K562 (cell line): ENCODE results near the gene TMEM203. TPM values are rescaled to one million over a fixed set of nuclear protein-coding genes. Genes with fewer than 3 reads are reported as not detected.

Experiments
- ATF7 ChIP-seq: fragments of 450-650 bp; IDR thresholded peaks from 2 replicates; pipeline ENCODE4 v1.7.1; 2014; ENCODE audit warnings: mild to moderate bottlenecking, moderate library complexity
- COPS2 ChIP-seq: fragments of 450-650 bp; conservative IDR thresholded peaks from 2 replicates; pipeline ENCODE4 v1.6.1; 2016; ENCODE audit warnings: mild to moderate bottlenecking, moderate library complexity
- CXXC5 ChIP-seq: fragments of 250-450 bp; sonication (Bioruptor Pico); IDR thresholded peaks from 2 replicates; pipeline ENCODE4 v1.8.0; 2022; ENCODE audit warnings: inconsistent platforms, mild to moderate bottlenecking, moderate library complexity
- ETS2 ChIP-seq: IDR thresholded peaks from 2 replicates; pipeline ENCODE4 v1.6.1; 2016; ENCODE audit warnings: borderline replicate concordance, missing genetic modification characterization, mild to moderate bottlenecking, moderate library complexity, missing compliant biosample characterization; ENCODE audit not compliant: poor library complexity, severe bottlenecking
- GTF3C2 ChIP-seq: IDR thresholded peaks from 3 replicates; pipeline ENCODE4 v1.6.1; 2011; ENCODE audit warnings: borderline replicate concordance, mild to moderate bottlenecking, moderate library complexity; ENCODE audit not compliant: insufficient read length; ENCODE audit errors: extremely low read depth
- HNRNPH1 ChIP-seq: fragments of 200-400 bp; formaldehyde crosslinking; optimal IDR thresholded peaks from 2 replicates; pipeline ENCODE3; 2017; ENCODE audit warnings: low read depth, mild to moderate bottlenecking, low read length, moderate library complexity
- KAT7 ChIP-seq: sonication (generic); formaldehyde crosslinking; IDR thresholded peaks from 2 replicates; pipeline ENCODE4 v1.8.0; 2022; ENCODE audit warnings: missing genetic modification reagents, mild to moderate bottlenecking, borderline replicate concordance
- L3MBTL2 ChIP-seq: fragments of 450-650 bp; IDR thresholded peaks from 2 replicates; pipeline ENCODE4 v1.6.1; 2016; ENCODE audit warnings: mild to moderate bottlenecking, moderate library complexity
- MAZ ChIP-seq, 2 experiments: fragments of 450-650 bp in 1 of 2; sonication (generic) in 1 of 2; formaldehyde crosslinking; IDR thresholded peaks in 1 of 2; conservative IDR thresholded peaks in 1 of 2; 2 replicates each; pipeline versions ENCODE4 v1.4.0 to v1.5.0; 2020; ENCODE audit warnings: mild to moderate bottlenecking in 1 of 2, missing genetic modification reagents in 1 of 2
- NCOR1 ChIP-seq: fragments of 450-650 bp; IDR thresholded peaks from 2 replicates; pipeline ENCODE4 v1.6.1; 2016; ENCODE audit warnings: mild to moderate bottlenecking, moderate library complexity
- PHF20 ChIP-seq: fragments of 450-650 bp; IDR thresholded peaks from 2 replicates; pipeline ENCODE4 v1.6.1; 2018; ENCODE audit not compliant: partially characterized antibody
- PREB ChIP-seq: sonication (generic); formaldehyde crosslinking; IDR thresholded peaks from 2 replicates; pipeline ENCODE4 v1.8.1; 2023; ENCODE audit warnings: mild to moderate bottlenecking, missing genetic modification reagents
- SFPQ ChIP-seq: fragments of 200-400 bp; formaldehyde crosslinking; IDR thresholded peaks from 2 replicates; pipeline ENCODE4 v1.6.1; 2017; ENCODE audit warnings: mild to moderate bottlenecking, low read depth, low read length, moderate library complexity
- TBP ChIP-seq: optimal IDR thresholded peaks from 2 replicates; pipeline ENCODE3; 2011; ENCODE audit warnings: low read depth, low read length, improper control_type of control experiment
- TCF7L2 ChIP-seq: fragments of 150-350 bp; IDR thresholded peaks from 2 replicates; pipeline ENCODE4 v1.6.1; 2016; ENCODE audit warnings: low read depth, mild to moderate bottlenecking, low read length, moderate library complexity
- ZBTB2 ChIP-seq: fragments of 450-650 bp; IDR thresholded peaks from 2 replicates; pipeline ENCODE4 v1.6.1; 2016; ENCODE audit warnings: antibody characterized with exemption
- ZEB2 ChIP-seq: fragments of 450-650 bp; IDR thresholded peaks from 2 replicates; pipeline ENCODE4 v1.6.1; 2016
- ZFX ChIP-seq: sonication (generic); formaldehyde crosslinking; IDR thresholded peaks from 2 replicates; pipeline ENCODE4 v1.8.0; 2022; ENCODE audit warnings: mild to moderate bottlenecking, missing genetic modification reagents, moderate library complexity
- ZNF165 ChIP-seq: fragments of 250-450 bp; sonication (Bioruptor Pico); IDR thresholded peaks from 2 replicates; pipeline ENCODE4 v1.4.0; 2020; ENCODE audit warnings: borderline replicate concordance
- ZNF778 ChIP-seq: fragments of 450-650 bp; formaldehyde crosslinking; IDR thresholded peaks from 2 replicates; pipeline ENCODE4 v1.4.0; 2020; ENCODE audit warnings: mild to moderate bottlenecking, moderate library complexity
- polyA plus RNA-seq, 8 experiments: library from polyadenylated mRNA; depleted of rRNA in 4 of 8; stranded (reverse) in 5 of 8; unstranded in 3 of 8; fragments of >200 nt; fragmentation: Nextera tagmentation in 2 of 8; fragmentation: Illumina TruSeq in 1 of 8; extraction: Ambion mirVana in 2 of 8; extraction: Trizol in 1 of 8; gene quantifications; 2 replicates each; pipeline versions ENCODE4 v1.2.1 to v1.2.3, GENCODE V29; 2011 to 2014; ENCODE audit warnings: inconsistent platforms in 1 of 8, missing spikeins in 1 of 8
- total RNA-seq, 7 experiments: library from RNA; depleted of rRNA in 6 of 7; stranded (reverse); fragments of >200 nt in 6 of 7; fragmentation: Illumina TruSeq in 2 of 7; extraction: Trizol in 2 of 7; gene quantifications; 2 replicates each; pipeline versions ENCODE4 v1.2.1 to v1.2.3, GENCODE V29; 2011 to 2021; ENCODE audit warnings: low replicate concordance in 1 of 7

TMEM203 gene
- total and polyA plus RNA-seq, 9 of the 15 experiments (the other 6 are each of a cell fraction or from before 2014, with no cell fraction given) = 8.8 to 59.5 (median 37.6) TPM

- no peak for TF ChIP-seq PREB (CRISPR knock-in tag)
- TF ChIP-seq NCOR1 = peak; percentile 41; the same call in 1 of the 2 replicates
- no peak for TF ChIP-seq ZNF778 (CRISPR knock-in tag)
- TF ChIP-seq ETS2 = no peak
- no peak; the same call in 1 of the 2 replicates for TF ChIP-seq KAT7
- TF ChIP-seq ZFX (CRISPR knock-in tag) = peak; percentile 49; the same call in 1 of the 2 replicates
- TF ChIP-seq ZBTB2 = peak; percentile 75
- TF ChIP-seq GTF3C2 = no peak
- no peak for TF ChIP-seq TCF7L2
- TF ChIP-seq CXXC5 (CRISPR knock-in tag) = peak; percentile 96
- TF ChIP-seq ATF7 = peak; percentile 17; the same call in 1 of the 2 replicates
- peak; percentile 57; the same call in 1 of the 2 replicates for TF ChIP-seq L3MBTL2
- TF ChIP-seq ZNF165 (CRISPR knock-in tag) = no peak
- TF ChIP-seq PHF20 = peak; percentile 17
- TF ChIP-seq HNRNPH1 = no peak
- peak; percentile 80 for TF ChIP-seq TBP
- TF ChIP-seq COPS2 = no peak
- TF ChIP-seq SFPQ = no peak
- TF ChIP-seq ZEB2 = no peak
- TF ChIP-seq MAZ (CRISPR knock-in tag; conservative IDR thresholded peaks at IDR 0.05 in 1 of 2, IDR thresholded peaks at IDR 0.05 in 1 of 2) = peak; percentile 61 to 74
These were observed 49.4 kb upstream of the TMEM203 start, which contains the start of gene NELFB (continued) for GRCh38 chr9:137254624-137255447.
